Neural cell (in vitro differentiated cells): ENCODE results near the gene SALL3. TPM values are rescaled to one million over a fixed set of nuclear protein-coding genes. Genes with fewer than 3 reads are reported as not detected.

Source experiments
- H2AFZ ChIP-seq: fragments of 200-600, 300-800 bp; sonication (generic), shearing (Covaris generic); 2 replicates; pipeline ENCODE4 v1.6.0; 2014; ENCODE audit warnings: low read depth, mild to moderate bottlenecking, antibody characterized with exemption, low read length, moderate library complexity
- H3F3A ChIP-seq: fragments of 200-600 bp; shearing (Covaris generic); 2 replicates; pipeline ENCODE4 v1.6.1; 2016; ENCODE audit warnings: mild to moderate bottlenecking, moderate library complexity, mixed read lengths, antibody characterized with exemption, low read length; ENCODE audit not compliant: insufficient read depth, poor library complexity, severe bottlenecking
- H3K27ac ChIP-seq: fragments of 200-600, 300-800 bp; sonication (generic), shearing (Covaris generic); 2 replicates; pipeline ENCODE4 v1.5.1; 2014; ENCODE audit warnings: mild to moderate bottlenecking, low read length, moderate library complexity
- H3K27me3 ChIP-seq: fragments of 300-800, 200-600 bp; sonication (generic), shearing (Covaris generic); 2 replicates; pipeline ENCODE4 v1.6.0; 2014; ENCODE audit warnings: mild to moderate bottlenecking, low read depth, low read length, moderate library complexity; ENCODE audit not compliant: insufficient read depth
- H3K36me3 ChIP-seq: fragments of 300-800, 200-600 bp; sonication (generic), shearing (Covaris generic); 2 replicates; pipeline ENCODE4 v1.5.1; 2014; ENCODE audit warnings: mild to moderate bottlenecking, antibody characterized with exemption, low read length, moderate library complexity; ENCODE audit not compliant: insufficient read depth
- H3K4me2 ChIP-seq: fragments of 300-800, 200-600 bp; sonication (generic), shearing (Covaris generic); 2 replicates; pipeline ENCODE4 v1.6.0; 2014; ENCODE audit warnings: mild to moderate bottlenecking, low read length
- H3K4me3 ChIP-seq: fragments of 300-800, 200-600 bp; sonication (generic), shearing (Covaris generic); 2 replicates; pipeline ENCODE4 v1.5.1; 2014; ENCODE audit warnings: mild to moderate bottlenecking, low read length, moderate library complexity
- H3K79me2 ChIP-seq: fragments of 200-600 bp; shearing (Covaris generic); replicated peaks from 2 replicates; pipeline ENCODE4 v1.6.0; 2014; ENCODE audit warnings: mild to moderate bottlenecking, low read length, moderate library complexity; ENCODE audit not compliant: insufficient read depth
- H3K9ac ChIP-seq: fragments of 300-800, 200-600 bp; sonication (generic), shearing (Covaris generic); 2 replicates; pipeline ENCODE4 v1.6.1; 2016; ENCODE audit warnings: mild to moderate bottlenecking, low read length, mixed read lengths
- H3K9me2 ChIP-seq: fragments of 200-600 bp; shearing (Covaris generic); 2 replicates; pipeline ENCODE4 v1.6.1; 2016; ENCODE audit warnings: mild to moderate bottlenecking, low read length, mixed read lengths; ENCODE audit not compliant: insufficient read depth
- H3K9me3 ChIP-seq: fragments of 200-600, 300-800 bp; sonication (generic), shearing (Covaris generic); 2 replicates; pipeline ENCODE4 v1.6.1; 2016; ENCODE audit warnings: mild to moderate bottlenecking, mixed run types, low read length, moderate library complexity, mixed read lengths
- H4K20me1 ChIP-seq: fragments of 200-600 bp; shearing (Covaris generic); 2 replicates; pipeline ENCODE4 v1.6.1; 2016; ENCODE audit warnings: mild to moderate bottlenecking, mixed run types; ENCODE audit not compliant: insufficient read depth
- CTCF ChIP-seq: fragments of 450-650 bp; IDR thresholded peaks from 2 replicates; pipeline ENCODE4 v1.5.1; 2014; ENCODE audit warnings: antibody characterized with exemption, mild to moderate bottlenecking, moderate library complexity; ENCODE audit not compliant: poor library complexity, severe bottlenecking
- EP300 ChIP-seq: fragments of 450-650 bp; conservative IDR thresholded peaks from 2 replicates; pipeline ENCODE4 v1.6.1; 2014; ENCODE audit warnings: antibody characterized with exemption, mild to moderate bottlenecking, moderate library complexity; ENCODE audit not compliant: poor library complexity, severe bottlenecking
- EZH2 ChIP-seq: fragments of 200-600, 300-800 bp; shearing (Covaris generic), sonication (generic); IDR thresholded peaks from 2 replicates; pipeline ENCODE4 v1.6.1; 2014; ENCODE audit warnings: antibody characterized with exemption, low read length, borderline replicate concordance, mild to moderate bottlenecking; ENCODE audit not compliant: insufficient read depth, poor library complexity, severe bottlenecking
- MXI1 ChIP-seq: fragments of 450-650 bp; conservative IDR thresholded peaks from 2 replicates; pipeline ENCODE4 v1.6.1; 2014; ENCODE audit warnings: antibody characterized with exemption, mild to moderate bottlenecking; ENCODE audit not compliant: poor library complexity, severe bottlenecking
- POLR2AphosphoS5 ChIP-seq: IDR thresholded peaks from 2 replicates; pipeline ENCODE4 v1.6.1; 2012
- RAD21 ChIP-seq: fragments of 450-650 bp; conservative IDR thresholded peaks from 2 replicates; pipeline ENCODE4 v1.6.1; 2014; ENCODE audit warnings: antibody characterized with exemption, mild to moderate bottlenecking, moderate library complexity
- REST ChIP-seq: IDR thresholded peaks from 2 replicates; pipeline ENCODE4 v1.6.1; 2012; ENCODE audit warnings: borderline replicate concordance
- SMC3 ChIP-seq: fragments of 450-650 bp; conservative IDR thresholded peaks from 2 replicates; pipeline ENCODE4 v1.6.1; 2014; ENCODE audit warnings: antibody characterized with exemption, mild to moderate bottlenecking, moderate library complexity; ENCODE audit not compliant: poor library complexity
- TAF1 ChIP-seq: IDR thresholded peaks from 2 replicates; pipeline ENCODE4 v1.6.1; 2012; ENCODE audit warnings: low read depth
- polyA plus RNA-seq: library from polyadenylated mRNA; depleted of rRNA; stranded (reverse); fragments of >200 nt; gene quantifications from 2 replicates; pipeline ENCODE4 v1.2.3, GENCODE V29; 2014

The SALL3 gene
- polyA plus RNA-seq, 1 donor from 2014 or later, result 0.16 TPM

GRCh38 chr18:78948707-78949106 lies 30.9 kb upstream of the SALL3 start:
- no peak overlapping the region for H3K4me3 ChIP-seq
- no peaks in the 10 kb centered on the region for H3K9me2 ChIP-seq
- H3K27ac ChIP-seq, result no peak overlapping the region
- TF ChIP-seq EZH2, result no peak
- TF ChIP-seq MXI1, result no peak
- no peak for TF ChIP-seq CTCF
- no peak for TF ChIP-seq EP300
- TF ChIP-seq POLR2AphosphoS5, result no peak
- TF ChIP-seq REST, result no peak
- TF ChIP-seq SMC3, result no peak
- no peak for TF ChIP-seq RAD21
- H3K9ac ChIP-seq, result no peak overlapping the region
- H3F3A ChIP-seq, result no peaks in the 10 kb centered on the region
- H3K79me2 ChIP-seq, result no peaks in the 10 kb centered on the region
- no peaks in the 10 kb centered on the region for H3K27me3 ChIP-seq
- H4K20me1 ChIP-seq, result no peaks in the 10 kb centered on the region
- H2AFZ ChIP-seq, result no peak overlapping the region
- no peak overlapping the region for H3K4me2 ChIP-seq
- no peaks in the 10 kb centered on the region for H3K36me3 ChIP-seq
- H3K9me3 ChIP-seq, result no peaks in the 10 kb centered on the region

GRCh38 chr18:78949216-78949615 lies 30.4 kb upstream of the SALL3 start:
- TF ChIP-seq EZH2, result no peak
- TF ChIP-seq TAF1, result no peak
- TF ChIP-seq POLR2AphosphoS5, result no peak
- TF ChIP-seq REST, result no peak
- TF ChIP-seq RAD21, result no peak
- no peak for TF ChIP-seq MXI1
- no peak for TF ChIP-seq EP300
- no peak for TF ChIP-seq SMC3
- no peak for TF ChIP-seq CTCF
- no peak overlapping the region for H3K4me3 ChIP-seq
- no peaks in the 10 kb centered on the region for H3K9me3 ChIP-seq
- H3K36me3 ChIP-seq, result no peaks in the 10 kb centered on the region
- no peaks in the 10 kb centered on the region for H3K79me2 ChIP-seq
- no peaks in the 10 kb centered on the region for H3K27me3 ChIP-seq
- no peaks in the 10 kb centered on the region for H4K20me1 ChIP-seq
- H3K9ac ChIP-seq, result no peak overlapping the region
- no peak overlapping the region for H2AFZ ChIP-seq
- no peaks in the 10 kb centered on the region for H3F3A ChIP-seq
- no peak overlapping the region for H3K4me2 ChIP-seq
- H3K9me2 ChIP-seq, result no peaks in the 10 kb centered on the region
- no peak overlapping the region for H3K27ac ChIP-seq
